ENCODE measurements around the gene TRIM7.
"Not testable (repeated sequence)": the region's sequence is repeated elsewhere in the genome, so short reads cannot be mapped to it uniquely, and the experiment has no call there.

TRIM7 gene

DNA sequence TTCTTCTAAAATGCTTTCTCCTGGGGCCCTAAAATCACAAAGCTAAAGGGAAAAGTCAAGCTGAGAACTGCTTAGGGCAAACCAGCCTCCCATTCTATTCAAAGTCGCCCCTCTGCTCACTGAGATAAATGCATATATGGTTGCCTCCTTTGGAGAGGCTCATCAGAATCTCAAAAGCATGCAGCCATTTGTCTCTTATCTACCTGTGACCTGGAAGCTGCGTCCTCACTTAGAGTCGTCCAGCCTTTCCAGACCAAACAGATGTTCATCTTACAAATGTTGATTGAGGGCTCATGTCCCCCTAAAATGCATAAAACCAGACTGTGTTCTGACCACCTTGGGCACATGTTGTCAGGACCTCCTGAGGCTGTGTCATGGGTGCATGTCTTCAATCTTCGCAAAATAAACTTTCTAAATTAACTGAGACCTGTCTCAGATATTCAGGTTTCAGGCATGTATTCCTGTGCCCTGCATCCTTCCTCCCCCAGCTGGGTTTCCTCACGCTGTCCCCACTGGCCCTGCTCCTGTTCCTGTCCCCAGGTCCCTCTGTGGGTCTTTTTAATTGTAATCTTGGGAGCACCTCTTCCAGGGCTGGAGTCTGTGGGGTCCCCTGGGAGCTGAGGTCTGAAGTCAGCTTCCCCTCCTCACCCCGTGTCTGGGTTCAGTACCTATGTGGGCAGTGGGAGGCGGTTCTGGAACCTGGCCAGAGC lies 57.9 kb downstream of the TRIM7 start, which contains the start of gene OR2V2:
TSS of gene OR2V2 (plus strand) at position 660 of the 710 bp plus-strand sequence. CDS start 7,357 bp downstream, outside the sequence.
- DNase-seq, result not testable (repeated sequence)

DNA sequence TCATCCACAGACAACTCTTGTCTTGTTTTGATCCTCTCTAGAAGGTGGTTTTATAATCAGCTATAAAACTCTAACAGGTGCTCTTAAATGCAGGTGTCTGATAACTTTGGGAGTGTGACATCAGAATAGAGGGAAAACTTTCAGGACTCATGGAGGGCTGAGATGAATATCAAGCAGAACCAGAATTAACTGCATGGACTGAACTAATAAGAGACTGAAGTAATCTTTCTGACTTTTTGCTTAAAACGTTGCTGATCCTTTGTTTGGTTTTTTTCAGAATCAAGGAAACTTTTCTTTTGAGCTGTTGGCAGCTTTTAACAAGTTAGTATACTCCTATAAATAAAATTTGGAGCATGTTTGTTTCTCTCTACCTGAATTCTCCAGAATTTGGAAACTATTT lies 59.9 kb downstream of the TRIM7 start:
- DNase-seq, result no peak

All from CD4-positive, alpha-beta T cell treated with Interleukin-10 for 1 hour (primary cell).